ENCODE measurements around the gene VPS33A. TPM values are rescaled to one million over a fixed set of nuclear protein-coding genes. Genes with fewer than 3 reads are reported as not detected.

The VPS33A gene
- total and polyA plus RNA-seq, 5 donors from 2014 or later = 27.4 to 51.4 (median 39.7) TPM

Other genes with a start within 250 kb of the VPS33A start
- gene BCL7A, start 244.6 kb downstream of the VPS33A start, total RNA-seq = 2.0 TPM
- under 1 TPM; 0.35 to 0.98 (median 0.53) TPM for gene BCL7A, start 244.6 kb downstream of the VPS33A start, polyA plus RNA-seq
- 83.2 TPM for gene MLXIP, start 187.7 kb downstream of the VPS33A start, total RNA-seq
- 1 to 10 TPM; 5.0 to 7.9 (median 7.8) TPM for gene MLXIP, start 187.7 kb downstream of the VPS33A start, polyA plus RNA-seq
- not detected for gene IL31, start 92.3 kb downstream of the VPS33A start, total RNA-seq
- gene IL31, start 92.3 kb downstream of the VPS33A start, polyA plus RNA-seq = not detected
- not detected for gene LRRC43, start 83.4 kb downstream of the VPS33A start, total RNA-seq
- not detected for gene LRRC43, start 83.4 kb downstream of the VPS33A start, polyA plus RNA-seq
- gene B3GNT4, start 62.8 kb downstream of the VPS33A start, total RNA-seq = not detected
- under 1 TPM; 0.10 to 0.27 (median 0.17) TPM for gene B3GNT4, start 62.8 kb downstream of the VPS33A start, polyA plus RNA-seq
- 80.5 TPM for gene DIABLO, start 40.4 kb downstream of the VPS33A start, total RNA-seq
- 10 to 100 TPM; 63.6 to 78.4 (median 70.9) TPM for gene DIABLO, start 40.4 kb downstream of the VPS33A start, polyA plus RNA-seq
- 99.8 TPM for gene CLIP1, start 156.2 kb upstream of the VPS33A start, total RNA-seq
- 10 to 100 TPM; 17.1 to 19.2 (median 18.3) TPM for gene CLIP1, start 156.2 kb upstream of the VPS33A start, polyA plus RNA-seq
- 66.1 TPM for gene ZCCHC8, start 234.4 kb upstream of the VPS33A start, total RNA-seq
- gene ZCCHC8, start 234.4 kb upstream of the VPS33A start, polyA plus RNA-seq = 10 to 100 TPM; 11.8 to 17.4 (median 14.0) TPM

Measured in CD4-positive, CD25-positive, alpha-beta regulatory T cell (primary cell).